Upper lobe of left lung (tissue), 6 donors: ENCODE results near the gene CDC14A. TPM values are rescaled to one million over a fixed set of nuclear protein-coding genes. Genes with fewer than 3 reads are reported as not detected.
A peak's percentile ranks its signal among the peaks of the same experiment; 100 is the strongest.

Experiments used
- ATAC-seq, 2 donors: fragments of 200-7000 bp; cut with Tn5 transposase; one replicate each; pipeline ENCODE4 v1.9.1; 2022; ENCODE audit warnings: mild to moderate bottlenecking in 2 of 2, moderate library complexity in 2 of 2; ENCODE audit not compliant: low FRiP score in 2 of 2
- DNase-seq, 2 donors: peaks; one replicate each; pipeline ENCODE4 v3.0.0-alpha.2; 2019 to 2020
- H3K27ac ChIP-seq, 4 donors: fragments of 200-600 bp; sonication (generic); one replicate each; pipeline ENCODE4 v1.5.1; 2016 to 2019
- H3K27me3 ChIP-seq, 4 donors: fragments of 200-600 bp; sonication (generic); one replicate each; pipeline ENCODE4 v1.5.1; 2017 to 2019
- H3K36me3 ChIP-seq, 4 donors: fragments of 200-600 bp; sonication (generic); one replicate each; pipeline ENCODE4 v1.5.1; 2016 to 2019
- H3K4me1 ChIP-seq, 4 donors: fragments of 200-600 bp; sonication (generic); one replicate each; pipeline ENCODE4 v1.5.1; 2018 to 2019
- H3K4me3 ChIP-seq, 4 donors: fragments of 200-600 bp; sonication (generic); one replicate each; pipeline ENCODE4 v1.5.1; 2017 to 2019; ENCODE audit warnings: mild to moderate bottlenecking in 2 of 4, moderate library complexity in 1 of 4
- H3K9me3 ChIP-seq, 4 donors: fragments of 200-600 bp; sonication (generic); one replicate each; pipeline ENCODE4 v1.5.1; 2018 to 2019
- CTCF ChIP-seq, 6 experiments: fragments of 450-650 bp in 4 of 6; fragments of 200-600 bp in 2 of 6; sonication (generic) in 2 of 6; IDR thresholded peaks; one replicate each; pipeline ENCODE4 v1.5.1; 2016 to 2019; ENCODE audit warnings: antibody characterized with exemption in 6 of 6
- EP300 ChIP-seq, 4 donors: sonication (generic); formaldehyde crosslinking; IDR thresholded peaks; one replicate each; pipeline ENCODE4 v1.5.1; 2017; ENCODE audit warnings: antibody characterized with exemption in 4 of 4, control low read depth in 2 of 4
- POLR2A ChIP-seq, 4 donors: fragments of 450-650 bp; IDR thresholded peaks; one replicate each; pipeline ENCODE4 v1.5.1; 2016 to 2017; ENCODE audit warnings: antibody characterized with exemption in 4 of 4, mild to moderate bottlenecking in 2 of 4
- POLR2AphosphoS5 ChIP-seq, 2 donors: sonication (generic); formaldehyde crosslinking; IDR thresholded peaks; one replicate each; pipeline ENCODE4 v1.5.1; 2017; ENCODE audit warnings: antibody characterized with exemption in 2 of 2
- WGBS, 2 donors: methylation state at CpG; one replicate each; pipeline ENCODE4 v1.1.5; 2017 to 2018; 5-methylcytosine and 5-hydroxymethylcytosine counted together
- total RNA-seq, 6 donors: library from RNA; depleted of rRNA in 4 of 6; stranded (reverse); fragments of >200 nt in 4 of 6; gene quantifications; one replicate each; pipeline versions ENCODE4 v1.1.0 to v1.2.1, GENCODE V29; 2016 to 2021
- donor health status: DM: no; HTN: no; CAD: no; lungs with moderate emphysema.
- donor health status: DM: no; HTN: yes; CAD: no; lungs with severe emphysema.

The CDC14A gene
- total RNA-seq, 6 donors from 2014 or later, result 9.6 to 56.6 (median 22.1) TPM

- Histone ChIP-seq H3K27ac (no peak overlapping the region), H3K9me3 (no peaks in the 10 kb centered on the region), H3K4me3 (no peak overlapping the region), H3K27me3 (no peaks in the 10 kb centered on the region), H3K36me3 (no peaks in the 10 kb centered on the region), H3K4me1 (peaks cover 15 to 35% (median 22%) of the 10 kb centered on the region in 4 donors)
- TF ChIP-seq POLR2AphosphoS5 (IDR thresholded peaks at IDR 0.05) (no peak), POLR2A (IDR thresholded peaks at IDR 0.05) (no peak), EP300 (IDR thresholded peaks at IDR 0.05) (no peak), CTCF (IDR thresholded peaks at IDR 0.05) (no peak)
- DNase-seq (no peak), ATAC-seq (no peak)
These were observed 31.6 kb downstream of the CDC14A start for GRCh38 chr1:100383743-100384405.

- H3K27me3 ChIP-seq, result no peaks in the 10 kb centered on the region
- H3K4me3 ChIP-seq, result no peak overlapping the region
- H3K4me1 ChIP-seq, result peaks cover 15 to 35% (median 25%) of the 10 kb centered on the region in 4 donors
- 5 to 14% methylated on average over 5 of the region's 5 CpGs for WGBS, 2 donors
- ATAC-seq, result no peak
- peak overlapping the region; percentile 11 to 84 (median 52) for H3K27ac ChIP-seq
- no peaks in the 10 kb centered on the region for H3K9me3 ChIP-seq
- H3K36me3 ChIP-seq, result peaks cover 0 to 6% (median 3%) of the 10 kb centered on the region in 4 donors
- no peak for DNase-seq
- TF ChIP-seq EP300 (IDR thresholded peaks at IDR 0.05) (no peak), POLR2AphosphoS5 (IDR thresholded peaks at IDR 0.05) (no peak), POLR2A (IDR thresholded peaks at IDR 0.05) (no peak), CTCF (IDR thresholded peaks at IDR 0.05) (no peak)
These were observed 34.9 kb downstream of the CDC14A start for GRCh38 chr1:100387209-100387608.

GRCh38 chr1:100387657-100388350 is 35.5 kb downstream of the CDC14A start:
- no peak for DNase-seq
- no peak for TF ChIP-seq EP300 (IDR thresholded peaks at IDR 0.05)
- no peak for TF ChIP-seq POLR2A (IDR thresholded peaks at IDR 0.05)
- no peak for TF ChIP-seq POLR2AphosphoS5 (IDR thresholded peaks at IDR 0.05)
- TF ChIP-seq CTCF (IDR thresholded peaks at IDR 0.05), result no peak
- peaks cover 0 to 6% (median 3%) of the 10 kb centered on the region in 4 donors for H3K36me3 ChIP-seq
- H3K27me3 ChIP-seq, result no peaks in the 10 kb centered on the region
- H3K4me1 ChIP-seq, result peaks cover 15 to 35% (median 26%) of the 10 kb centered on the region in 4 donors
- WGBS, 2 donors, result 39% methylated on average over 4 of the region's 4 CpGs
- H3K27ac ChIP-seq, result peak overlapping the region; percentile 11 to 84 (median 52)
- H3K4me3 ChIP-seq, result no peak overlapping the region
- H3K9me3 ChIP-seq, result no peaks in the 10 kb centered on the region
- no peak for ATAC-seq

- no peaks in the 10 kb centered on the region for H3K27me3 ChIP-seq
- TF ChIP-seq CTCF (IDR thresholded peaks at IDR 0.05), result no peak
- no peak for TF ChIP-seq POLR2A (IDR thresholded peaks at IDR 0.05)
- no peak for TF ChIP-seq POLR2AphosphoS5 (IDR thresholded peaks at IDR 0.05)
- no peak for TF ChIP-seq EP300 (IDR thresholded peaks at IDR 0.05)
- H3K9me3 ChIP-seq, result no peaks in the 10 kb centered on the region
- H3K27ac ChIP-seq, result no peak overlapping the region
- H3K4me3 ChIP-seq, result no peak overlapping the region
- WGBS, 2 donors, result 68 to 93% methylated on average over 2 of the region's 2 CpGs
- peaks cover 0 to 6% (median 3%) of the 10 kb centered on the region in 4 donors for H3K36me3 ChIP-seq
- ATAC-seq, result no peak
- DNase-seq, result no peak
- H3K4me1 ChIP-seq, result peaks cover 16 to 40% (median 27%) of the 10 kb centered on the region in 4 donors
These were observed 38.2 kb downstream of the CDC14A start for GRCh38 chr1:100390531-100390930.
